DMS79 treated with DMSO at 0.1 percent for 48 hours (cell line): Measurements from ENCODE around the gene TMEM183A.
A peak's percentile ranks its signal among the peaks of the same experiment; 100 is the strongest.
"Not testable (repeated sequence)": the region's sequence is repeated elsewhere in the genome, so short reads cannot be mapped to it uniquely, and the experiment has no call there.

Source experiments
- DNase-seq: peaks from one replicate; lab custom pipeline; 2025; lab: John Stamatoyannopoulos, UW

TMEM183A gene

GRCh38 chr1:202987255-202987654 lies 19.9 kb upstream of the TMEM183A start:
- DNase-seq, result no peak

- no peak for DNase-seq
These were observed 19.1 kb upstream of the TMEM183A start for GRCh38 chr1:202987922-202988583.

- DNase-seq, result no peak
These were observed 17.3 kb upstream of the TMEM183A start for GRCh38 chr1:202989879-202990278.

GRCh38 chr1:202991112-202991511 lies 16.1 kb upstream of the TMEM183A start:
- no peak for DNase-seq

- no peak for DNase-seq
These were observed 12.4 kb upstream of the TMEM183A start for GRCh38 chr1:202994756-202995155.

GRCh38 chr1:202998836-202999750 lies 8.1 kb upstream of the TMEM183A start:
- peak; percentile 51 for DNase-seq

GRCh38 chr1:203000217-203000944 lies 6.8 kb upstream of the TMEM183A start:
- DNase-seq, result no peak

GRCh38 chr1:203001986-203002385 lies 5.2 kb upstream of the TMEM183A start:
- no peak for DNase-seq

GRCh38 chr1:203002951-203003350 lies 4.2 kb upstream of the TMEM183A start:
- no peak for DNase-seq

GRCh38 chr1:203005395-203006142 lies 1.6 kb upstream of the TMEM183A start:
- not testable (repeated sequence) for DNase-seq

- DNase-seq, result no peak
These were observed 2.0 kb downstream of the TMEM183A start for GRCh38 chr1:203009185-203009584.

- DNase-seq, result no peak
These were observed 4.4 kb downstream of the TMEM183A start for GRCh38 chr1:203011582-203011981.

GRCh38 chr1:203017061-203017460 lies 9.9 kb downstream of the TMEM183A start:
- DNase-seq, result no peak

GRCh38 chr1:203017692-203018091 lies 10.5 kb downstream of the TMEM183A start:
- no peak for DNase-seq

GRCh38 chr1:203022855-203023254 lies 15.7 kb downstream of the TMEM183A start:
- DNase-seq, result not testable (repeated sequence)

- no peak for DNase-seq
These were observed 18.5 kb downstream of the TMEM183A start for GRCh38 chr1:203025686-203026030.

GRCh38 chr1:203026031-203026665 lies 19.0 kb downstream of the TMEM183A start, which contains the start of gene PPFIA4:
PPFIA4 (plus strand) TSS chr1:203026491; CDS start chr1:203039009, 12,518 bp downstream.
- DNase-seq, result peak; percentile 93

GRCh38 chr1:203026666-203027663 lies 19.8 kb downstream of the TMEM183A start:
- peak; percentile 15 for DNase-seq

- no peak for DNase-seq
These were observed 21.1 kb downstream of the TMEM183A start for GRCh38 chr1:203028067-203028783.
